B cell (primary cell): ENCODE measurements around the gene MRPS26. TPM values are rescaled to one million over a fixed set of nuclear protein-coding genes. Genes with fewer than 3 reads are reported as not detected.
"Not testable (repeated sequence)": the region's sequence is repeated elsewhere in the genome, so short reads cannot be mapped to it uniquely, and the experiment has no call there.

Experiments
- ATAC-seq: fragments of 200-7000 bp; cut with Tn5 transposase; one replicate; pipeline ENCODE4 v1.10.0; 2021; ENCODE audit warnings: low read depth, mild to moderate bottlenecking, moderate number of reproducible peaks, moderate library complexity
- CTCF ChIA-PET: fragments of 350-600 bp; sonication (Branson Sonifier 250); formaldehyde crosslinking; loops from one replicate; lab custom pipeline; 2021; ENCODE audit warnings: antibody characterized with exemption, inconsistent platforms; lab: Charles Lee
- POLR2A ChIA-PET: fragments of 350-600 bp; sonication (Branson Sonifier 250); formaldehyde crosslinking; loops from one replicate; lab custom pipeline; 2021; ENCODE audit warnings: antibody characterized with exemption; lab: Charles Lee
- DNase-seq: peaks from one replicate; pipeline ENCODE4 v3.0.0; 2013
- H2AFZ ChIP-seq: 2 replicates; pipeline ENCODE4 v1.6.1; 2012; ENCODE audit warnings: mild to moderate bottlenecking, low read depth, low read length; ENCODE audit not compliant: insufficient read depth, poor library complexity, severe bottlenecking
- H3K27ac ChIP-seq, 2 donors: 1 replicate in 1 of 2; 2 replicates in 1 of 2; pipeline ENCODE4 v1.5.1; 2012 to 2013; ENCODE audit warnings: low read length in 2 of 2, mild to moderate bottlenecking in 2 of 2, moderate library complexity in 1 of 2
- H3K27me3 ChIP-seq, 4 experiments: fragments of 200-600 bp in 1 of 4; sonication (generic) in 1 of 4; replicated peaks in 1 of 4; 1 replicate in 2 of 4; 2 replicates in 2 of 4; pipeline versions ENCODE4 v1.6.1 to v1.7.0; 2013 to 2016; ENCODE audit warnings: low read length in 3 of 4, mild to moderate bottlenecking in 2 of 4, mixed read lengths in 1 of 4, moderate library complexity in 1 of 4; ENCODE audit not compliant: insufficient read depth in 4 of 4, control insufficient read depth in 3 of 4; ENCODE audit errors: control extremely low read depth in 1 of 4
- H3K36me3 ChIP-seq, 2 experiments: replicated peaks in 1 of 2; 1 replicate in 1 of 2; 2 replicates in 1 of 2; pipeline versions ENCODE4 v1.6.1 to v1.7.1; 2013; ENCODE audit warnings: low read length in 1 of 2; ENCODE audit not compliant: insufficient read depth in 2 of 2, control insufficient read depth in 1 of 2; ENCODE audit errors: control extremely low read depth in 1 of 2, extremely low read depth in 1 of 2
- H3K4me1 ChIP-seq, 2 donors: fragments of 200-600 bp in 1 of 2; sonication (generic) in 1 of 2; 1 replicate in 1 of 2; 2 replicates in 1 of 2; pipeline versions ENCODE4 v1.5.1 to v1.6.1; 2013 to 2017; ENCODE audit warnings: low read length in 2 of 2; ENCODE audit not compliant: control insufficient read depth in 2 of 2, insufficient read depth in 2 of 2
- H3K4me2 ChIP-seq: replicated peaks from 2 replicates; pipeline ENCODE3; 2012; ENCODE audit warnings: mild to moderate bottlenecking, low read depth, low read length; ENCODE audit not compliant: poor library complexity, severe bottlenecking
- H3K4me3 ChIP-seq, 5 experiments: fragments of 200-600 bp in 1 of 5; sonication (generic) in 1 of 5; 1 replicate in 3 of 5; 2 replicates in 2 of 5; pipeline versions ENCODE4 v1.5.1 to v1.7.0; 2011 to 2016; ENCODE audit warnings: low read length in 4 of 5, mild to moderate bottlenecking in 4 of 5, low read depth in 2 of 5, control low read depth in 1 of 5, moderate library complexity in 1 of 5; ENCODE audit not compliant: insufficient read depth in 1 of 5; ENCODE audit errors: control extremely low read depth in 1 of 5, extremely low read depth in 1 of 5
- H3K79me2 ChIP-seq: fragments of 200-600 bp; sonication (generic); one replicate; pipeline ENCODE4 v1.6.0; 2016; ENCODE audit warnings: low read length; ENCODE audit not compliant: control insufficient read depth, insufficient read depth
- H3K9ac ChIP-seq: fragments of 200-600 bp; sonication (generic); 2 replicates; pipeline ENCODE4 v1.6.1; 2017; ENCODE audit warnings: mild to moderate bottlenecking, low read length, moderate library complexity
- H3K9me3 ChIP-seq, 3 donors: one replicate each; pipeline versions ENCODE4 v1.6.1 to v1.7.1; 2013; ENCODE audit warnings: low read length in 2 of 3; ENCODE audit not compliant: control insufficient read depth in 2 of 3, insufficient read depth in 1 of 3; ENCODE audit errors: control extremely low read depth in 1 of 3
- H4K20me1 ChIP-seq: 2 replicates; pipeline ENCODE4 v1.6.0; 2012; ENCODE audit warnings: mild to moderate bottlenecking, low read length; ENCODE audit not compliant: insufficient read depth, control insufficient read depth, poor library complexity, severe bottlenecking
- H3K27ac Mint-ChIP-seq: one replicate; pipeline ENCODE4 v1.8.0; 2021; ENCODE audit warnings: mixed read lengths
- H3K27me3 Mint-ChIP-seq: one replicate; pipeline ENCODE4 v1.8.0; 2021; ENCODE audit warnings: mixed read lengths
- H3K4me1 Mint-ChIP-seq: one replicate; pipeline ENCODE4 v1.8.0; 2021; ENCODE audit warnings: mixed read lengths
- H3K4me3 Mint-ChIP-seq: one replicate; pipeline ENCODE4 v1.8.0; 2021; ENCODE audit warnings: mixed read lengths
- H3K9me3 Mint-ChIP-seq: one replicate; pipeline ENCODE4 v1.8.0; 2022; ENCODE audit warnings: mixed read lengths; ENCODE audit not compliant: insufficient read depth
- EZH2 ChIP-seq: IDR thresholded peaks from 2 replicates; pipeline ENCODE4 v1.6.1; 2012; ENCODE audit warnings: borderline replicate concordance, low read depth, mild to moderate bottlenecking, moderate library complexity, low read length; ENCODE audit not compliant: insufficient read depth, poor library complexity, severe bottlenecking
- WGBS: methylation state at CpG from one replicate; pipeline ENCODE4 v1.1.5; 2013; ENCODE audit warnings: missing lambda C conversion rate; ENCODE audit not compliant: insufficient coverage; 5-methylcytosine and 5-hydroxymethylcytosine counted together
- intact Hi-C: fragments of 100-400 bp; cut with micrococcal nuclease; formaldehyde crosslinking; loops from one replicate; pipeline ENCODE4 v1.10.0; 2022
- polyA plus RNA-seq: library from polyadenylated mRNA; depleted of rRNA; stranded (reverse); fragments of >200 nt; gene quantifications from 2 replicates; pipeline ENCODE4 v1.2.3, GENCODE V29; 2012
- total RNA-seq, 2 donors: library from RNA; stranded (reverse); fragments of 120-200 nt in 1 of 2; gene quantifications; 1 replicate in 1 of 2; 2 replicates in 1 of 2; pipeline versions ENCODE4 v1.2.3 to v1.2.4, GENCODE V29; 2013 to 2022
- TF ChIP-seq, protein P1 (sequence below): fragments of 200-600 bp; IDR thresholded peaks from one replicate; pipeline ENCODE4 v1.8.0; 2022; ENCODE audit warnings: antibody characterized with exemption, mild to moderate bottlenecking

MRPS26 gene
- total and polyA plus RNA-seq, 2 donors (not counting 1 experiment from before 2014, with no cell fraction given), result 35.9 to 37.5 TPM

DNA sequence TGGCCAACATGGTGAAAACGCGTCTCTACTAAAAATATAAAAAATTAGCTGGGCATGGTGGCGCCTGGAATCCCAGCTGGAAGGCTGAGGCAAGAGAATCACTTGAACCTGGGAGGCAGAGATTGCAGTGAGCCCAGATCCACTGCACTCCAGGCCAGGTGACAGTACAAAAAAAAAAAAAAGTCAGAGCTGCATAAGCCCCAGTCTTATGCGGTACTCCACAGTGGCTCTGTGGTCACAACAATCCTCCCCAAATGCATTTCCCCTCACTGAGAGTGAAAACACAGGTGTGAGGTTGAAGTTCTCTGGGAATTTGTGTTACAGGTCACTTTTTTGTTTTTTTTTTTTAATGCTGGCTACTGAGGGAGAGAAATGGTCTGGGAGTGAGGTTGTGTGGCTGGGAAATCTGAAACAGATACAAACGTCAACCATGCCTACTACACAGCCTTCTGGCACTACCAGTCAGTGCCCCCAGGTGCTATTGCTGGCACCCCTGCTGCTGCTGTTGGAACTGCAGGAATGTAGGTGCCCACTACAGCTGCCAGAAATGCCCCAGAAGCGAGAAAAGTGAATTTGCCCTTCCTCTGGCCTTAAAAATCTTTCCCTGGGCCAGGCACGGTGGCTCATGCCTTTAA lies 5.7 kb downstream of the MRPS26 start:
- 96% methylated on average over 3 of the region's 7 CpGs for WGBS
- Histone ChIP-seq H3K36me3 (peaks cover 0 to 19% of the 10 kb centered on the region in 2 experiments), H3K79me2 (peaks cover 14% of the 10 kb centered on the region), H3K4me3 (no peak overlapping the region), H3K9me3 (no peaks in the 10 kb centered on the region), H2AFZ (no peak overlapping the region), H3K4me2 (no peak overlapping the region), H3K27me3 (no peaks in the 10 kb centered on the region), H3K4me1 (peaks cover 6 to 7% of the 10 kb centered on the region in 2 donors), H3K9ac (no peak overlapping the region), H4K20me1 (peaks cover 15% of the 10 kb centered on the region), H3K27ac (no peak overlapping the region)
- intact Hi-C loops, result no loop called here
- TF ChIP-seq, protein P1, sequence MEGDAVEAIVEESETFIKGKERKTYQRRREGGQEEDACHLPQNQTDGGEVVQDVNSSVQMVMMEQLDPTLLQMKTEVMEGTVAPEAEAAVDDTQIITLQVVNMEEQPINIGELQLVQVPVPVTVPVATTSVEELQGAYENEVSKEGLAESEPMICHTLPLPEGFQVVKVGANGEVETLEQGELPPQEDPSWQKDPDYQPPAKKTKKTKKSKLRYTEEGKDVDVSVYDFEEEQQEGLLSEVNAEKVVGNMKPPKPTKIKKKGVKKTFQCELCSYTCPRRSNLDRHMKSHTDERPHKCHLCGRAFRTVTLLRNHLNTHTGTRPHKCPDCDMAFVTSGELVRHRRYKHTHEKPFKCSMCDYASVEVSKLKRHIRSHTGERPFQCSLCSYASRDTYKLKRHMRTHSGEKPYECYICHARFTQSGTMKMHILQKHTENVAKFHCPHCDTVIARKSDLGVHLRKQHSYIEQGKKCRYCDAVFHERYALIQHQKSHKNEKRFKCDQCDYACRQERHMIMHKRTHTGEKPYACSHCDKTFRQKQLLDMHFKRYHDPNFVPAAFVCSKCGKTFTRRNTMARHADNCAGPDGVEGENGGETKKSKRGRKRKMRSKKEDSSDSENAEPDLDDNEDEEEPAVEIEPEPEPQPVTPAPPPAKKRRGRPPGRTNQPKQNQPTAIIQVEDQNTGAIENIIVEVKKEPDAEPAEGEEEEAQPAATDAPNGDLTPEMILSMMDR, result no peak
- TF ChIP-seq EZH2, result no peak
- Mint-ChIP-seq H3K4me3 (no peak overlapping the region), H3K9me3 (no peaks in the 10 kb centered on the region), H3K4me1 (peaks cover 7% of the 10 kb centered on the region), H3K27ac (no peak overlapping the region), H3K27me3 (no peaks in the 10 kb centered on the region)
- DNase-seq (no peak), ATAC-seq (no peak)
- POLR2A ChIA-PET, result no interaction called here
- CTCF ChIA-PET, result interaction anchor here (0.5 to 4.1 kb wide), 2 partner anchors 65 to 213 kb away, joined by 3 to 68 read pairs; no protein-coding TSS in a partner anchor

DNA sequence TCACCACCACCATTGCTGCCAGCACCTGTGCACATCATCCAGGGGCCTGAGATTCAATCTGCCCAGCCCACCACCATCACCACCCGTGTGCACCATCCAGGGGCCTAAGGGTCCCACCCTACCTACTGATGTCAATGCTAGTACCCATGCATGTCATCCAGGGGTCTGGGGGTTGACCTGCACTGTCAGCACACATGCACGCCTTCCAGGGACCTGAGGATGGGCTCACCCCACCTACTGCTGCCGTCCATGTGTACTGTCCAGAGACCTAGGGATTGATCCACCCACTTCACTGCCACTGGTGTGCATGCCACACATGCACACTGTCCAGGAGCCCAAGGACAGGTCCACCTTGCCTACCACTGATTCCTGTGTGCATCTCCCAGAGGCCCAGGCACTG lies 13.6 kb downstream of the MRPS26 start:
- POLR2A ChIA-PET, result no interaction called here
- H3K4me3 Mint-ChIP-seq, result no peak overlapping the region
- no peak for DNase-seq
- no peak for ATAC-seq
- H3K27me3 Mint-ChIP-seq, result no peaks in the 10 kb centered on the region
- no peaks in the 10 kb centered on the region for H3K36me3 ChIP-seq
- TF ChIP-seq, protein P1, result no peak
- TF ChIP-seq EZH2, result no peak
- H3K27ac Mint-ChIP-seq, result no peak overlapping the region
- no peak overlapping the region for H3K4me3 ChIP-seq
- H3K9me3 Mint-ChIP-seq, result no peaks in the 10 kb centered on the region
- H3K27me3 ChIP-seq, result no peaks in the 10 kb centered on the region
- peaks cover 1% of the 10 kb centered on the region for H3K4me1 Mint-ChIP-seq
- H4K20me1 ChIP-seq, result no peaks in the 10 kb centered on the region
- H3K4me2 ChIP-seq, result no peak overlapping the region
- H2AFZ ChIP-seq, result no peak overlapping the region
- intact Hi-C loops, result no loop called here
- H3K9ac ChIP-seq, result no peak overlapping the region
- H3K9me3 ChIP-seq, result no peaks in the 10 kb centered on the region
- CTCF ChIA-PET, result no interaction called here
- H3K79me2 ChIP-seq, result peaks cover 7% of the 10 kb centered on the region
- H3K27ac ChIP-seq, result no peak overlapping the region
- WGBS, result 98% methylated on average over 3 of the region's 3 CpGs
- no peaks in the 10 kb centered on the region for H3K4me1 ChIP-seq

DNA sequence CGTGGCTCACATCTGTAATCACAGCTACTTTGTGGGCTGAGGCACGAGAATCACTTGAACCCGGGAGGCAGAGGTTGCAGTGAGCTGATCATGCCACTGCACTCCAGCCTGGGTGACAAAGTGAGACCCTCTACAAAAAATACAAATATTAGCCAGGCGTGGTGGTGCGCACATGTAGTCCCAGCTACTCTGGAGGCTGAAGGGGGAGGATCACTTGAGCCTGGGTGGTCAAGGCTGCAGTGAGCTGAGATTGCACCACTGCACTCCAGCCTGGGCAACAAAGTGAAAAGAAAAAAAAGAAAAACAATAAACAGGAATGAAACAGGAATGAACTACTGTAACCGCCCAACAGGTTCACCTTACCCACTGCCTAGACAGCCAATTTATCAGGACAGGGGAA lies 18.3 kb downstream of the MRPS26 start:
- H3K27me3 Mint-ChIP-seq, H3K4me1 ChIP-seq, H3K9ac ChIP-seq, H3K36me3 ChIP-seq, H3K4me2 ChIP-seq, H3K9me3 ChIP-seq, H3K9me3 Mint-ChIP-seq, H3K27me3 ChIP-seq, intact Hi-C loops, H3K79me2 ChIP-seq, H3K4me3 Mint-ChIP-seq, H3K4me3 ChIP-seq, H2AFZ ChIP-seq, ATAC-seq, H4K20me1 ChIP-seq, H3K27ac ChIP-seq, DNase-seq, POLR2A ChIA-PET, H3K27ac Mint-ChIP-seq: not testable (repeated sequence)
- H3K4me1 Mint-ChIP-seq, result peaks cover 19% of the 10 kb centered on the region
- CTCF ChIA-PET, result interaction anchor here (0.6 to 1.7 kb wide), 3 partner anchors 11 to 183 kb away, joined by 3 to 4 read pairs (median 4); no protein-coding TSS in a partner anchor
- WGBS, result 85% methylated on average over 5 of the region's 6 CpGs
